ENCODE measurements around the gene GATM. TPM values are rescaled to one million over a fixed set of nuclear protein-coding genes. Genes with fewer than 3 reads are reported as not detected.

The GATM gene
- total RNA-seq, 1 donor from 2014 or later: 15.7 TPM

DNA sequence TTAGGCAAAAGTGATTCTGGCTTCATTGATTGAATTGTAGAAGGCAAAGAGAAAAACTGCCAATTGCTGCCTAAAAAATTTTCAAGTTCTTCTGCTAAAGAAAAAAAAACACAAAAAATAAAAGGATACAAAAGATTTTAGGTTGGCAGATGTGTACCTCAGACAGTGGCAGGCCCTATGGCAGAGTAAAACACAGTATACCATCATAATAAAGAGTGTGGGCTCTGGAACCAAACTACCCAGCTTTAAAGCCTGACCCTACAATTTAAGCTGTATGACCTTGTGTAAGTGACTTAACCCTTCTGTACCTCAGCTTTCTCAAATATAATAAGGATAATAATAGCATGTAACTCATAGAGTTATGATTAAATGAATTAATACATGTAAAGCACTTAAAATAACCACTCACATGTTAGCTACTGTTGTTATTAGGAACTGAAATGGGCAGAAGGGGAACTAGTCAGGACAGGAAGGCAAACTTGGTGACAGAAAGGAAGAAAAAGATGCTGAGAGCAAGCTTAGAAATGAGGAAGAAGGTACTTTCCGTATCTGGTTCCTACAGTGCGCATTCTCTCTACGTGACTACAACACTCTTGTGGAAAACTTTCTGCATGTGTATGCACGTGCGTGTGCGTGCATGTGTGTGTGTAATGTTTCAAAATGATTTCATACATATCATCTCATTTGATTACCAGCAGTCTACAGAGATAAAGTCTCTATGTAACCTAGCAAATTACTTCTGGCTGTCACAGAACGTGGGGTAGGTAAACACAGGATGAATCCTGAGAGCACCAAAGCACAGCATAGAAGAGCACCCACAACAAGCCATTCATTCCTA lies 13.6 kb upstream of the GATM start:
- DNase-seq (no peak), ATAC-seq (ENCODE audit: low read depth) (peak; percentile 93)
- no peaks in the 10 kb centered on the region for H3K27me3 Mint-ChIP-seq
- H3K27ac Mint-ChIP-seq: peak overlapping the region; percentile 80
- peak overlapping the region; percentile 30 for H3K4me3 Mint-ChIP-seq
- no peaks in the 10 kb centered on the region for H3K9me3 Mint-ChIP-seq
- intact Hi-C loops (cut with micrococcal nuclease): loop anchor here (1.0 to 10.0 kb wide), 6 partner anchors 10 to 367 kb away; partner anchors contain the start of genes GATM and SORD
- CTCF ChIA-PET: interaction anchor here (0.7 to 1.8 kb wide), 6 partner anchors 9 to 229 kb away, joined by 3 to 8 read pairs (median 3); a partner anchor contains a TSS
- TF ChIP-seq, protein P1, sequence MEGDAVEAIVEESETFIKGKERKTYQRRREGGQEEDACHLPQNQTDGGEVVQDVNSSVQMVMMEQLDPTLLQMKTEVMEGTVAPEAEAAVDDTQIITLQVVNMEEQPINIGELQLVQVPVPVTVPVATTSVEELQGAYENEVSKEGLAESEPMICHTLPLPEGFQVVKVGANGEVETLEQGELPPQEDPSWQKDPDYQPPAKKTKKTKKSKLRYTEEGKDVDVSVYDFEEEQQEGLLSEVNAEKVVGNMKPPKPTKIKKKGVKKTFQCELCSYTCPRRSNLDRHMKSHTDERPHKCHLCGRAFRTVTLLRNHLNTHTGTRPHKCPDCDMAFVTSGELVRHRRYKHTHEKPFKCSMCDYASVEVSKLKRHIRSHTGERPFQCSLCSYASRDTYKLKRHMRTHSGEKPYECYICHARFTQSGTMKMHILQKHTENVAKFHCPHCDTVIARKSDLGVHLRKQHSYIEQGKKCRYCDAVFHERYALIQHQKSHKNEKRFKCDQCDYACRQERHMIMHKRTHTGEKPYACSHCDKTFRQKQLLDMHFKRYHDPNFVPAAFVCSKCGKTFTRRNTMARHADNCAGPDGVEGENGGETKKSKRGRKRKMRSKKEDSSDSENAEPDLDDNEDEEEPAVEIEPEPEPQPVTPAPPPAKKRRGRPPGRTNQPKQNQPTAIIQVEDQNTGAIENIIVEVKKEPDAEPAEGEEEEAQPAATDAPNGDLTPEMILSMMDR (IDR thresholded peaks at IDR 0.05): no peak
- POLR2A ChIA-PET: interaction anchor here (0.6 to 3.0 kb wide), 14 partner anchors 9 to 1004 kb away, joined by 3 to 45 read pairs (median 4); partner anchors contain the start of gene BLOC1S6
- H3K36me3 Mint-ChIP-seq (ENCODE audit: low read depth): no peaks in the 10 kb centered on the region
- peaks cover 22% of the 10 kb centered on the region for H3K4me1 Mint-ChIP-seq

DNA sequence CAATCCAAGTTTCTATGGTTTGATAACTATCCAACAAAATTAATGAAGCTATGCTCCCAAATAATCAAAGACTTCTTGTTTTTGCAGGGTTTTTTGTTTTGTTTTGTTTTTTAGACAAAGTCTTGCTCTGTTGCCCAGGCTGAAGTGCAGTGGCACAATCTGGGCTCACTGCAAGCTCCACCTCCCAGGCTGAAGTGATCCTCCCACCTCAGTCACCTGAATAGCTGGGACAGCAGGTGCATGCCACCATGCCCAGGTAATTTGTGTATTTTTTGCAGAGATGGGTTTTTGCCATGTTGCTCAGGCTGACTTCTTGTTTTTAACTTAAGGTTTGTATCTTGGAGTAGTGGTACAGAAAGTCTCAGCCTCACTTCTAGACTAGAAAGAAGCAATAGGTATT lies 11.0 kb upstream of the GATM start:
- Mint-ChIP-seq H3K9me3 (no peaks in the 10 kb centered on the region), H3K27me3 (no peaks in the 10 kb centered on the region)
- CTCF ChIA-PET: interaction anchor here (0.8 kb wide), 1 partner anchor 226 kb away, joined by 5 read pairs; no protein-coding TSS in a partner anchor

GRCh38 chr15:45387380-45388007 lies 9.2 kb upstream of the GATM start:
- H3K27me3 Mint-ChIP-seq: no peaks in the 10 kb centered on the region

More for the DNA sequence above, 11.0 kb upstream of the GATM start:
- peaks cover 22% of the 10 kb centered on the region for H3K4me1 Mint-ChIP-seq
- POLR2A ChIA-PET: interaction anchor here (1.3 kb wide), 1 partner anchor 13 kb away, joined by 7 read pairs; a partner anchor contains a TSS
- TF ChIP-seq, protein P1 (IDR thresholded peaks at IDR 0.05): no peak
- DNase-seq (no peak), ATAC-seq (ENCODE audit: low read depth) (no peak)
- intact Hi-C loops (cut with micrococcal nuclease): no loop called here
- H3K27ac Mint-ChIP-seq: no peak overlapping the region
- H3K4me3 Mint-ChIP-seq: no peak overlapping the region
- no peaks in the 10 kb centered on the region for H3K36me3 Mint-ChIP-seq (ENCODE audit: low read depth)

DNA sequence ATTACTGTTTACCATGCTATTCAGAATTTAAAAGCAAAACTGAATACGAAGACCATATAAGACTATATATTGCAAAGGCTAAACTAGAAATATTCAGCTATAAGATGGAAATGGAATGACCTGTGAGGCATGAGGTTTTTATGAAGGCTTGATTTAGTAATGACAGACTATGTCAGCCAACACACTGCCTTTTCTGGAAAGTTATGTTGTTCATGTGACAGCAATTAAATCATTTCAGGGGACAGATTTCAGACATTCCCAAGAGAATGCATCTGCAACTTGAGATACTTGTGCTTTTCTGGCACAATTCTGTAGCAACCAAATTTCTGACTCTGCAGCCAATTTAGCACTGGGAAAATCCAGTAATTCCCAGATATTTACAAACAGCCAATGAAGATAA lies 8.6 kb upstream of the GATM start:
- DNase-seq: no peak
- ATAC-seq (ENCODE audit: low read depth): no peak
- Mint-ChIP-seq H3K36me3 (ENCODE audit: low read depth) (no peaks in the 10 kb centered on the region), H3K27ac (no peak overlapping the region), H3K4me1 (peaks cover 11% of the 10 kb centered on the region), H3K9me3 (no peaks in the 10 kb centered on the region), H3K27me3 (no peaks in the 10 kb centered on the region), H3K4me3 (no peak overlapping the region)
- CTCF ChIA-PET: no interaction called here
- TF ChIP-seq, protein P1 (IDR thresholded peaks at IDR 0.05): no peak
- POLR2A ChIA-PET: interaction anchor here (1.5 kb wide), 1 partner anchor 15 kb away, joined by 3 read pairs; a partner anchor contains a TSS
- intact Hi-C loops (cut with micrococcal nuclease): no loop called here

More at GRCh38 chr15:45387380-45388007, 9.2 kb upstream of the GATM start:
- peaks cover 16% of the 10 kb centered on the region for H3K4me1 Mint-ChIP-seq
- ChIA-PET CTCF (no interaction called here), POLR2A (interaction anchor here (1.5 kb wide), 1 partner anchor 15 kb away, joined by 3 read pairs; a partner anchor contains a TSS)
- no peak for ATAC-seq (ENCODE audit: low read depth)
- intact Hi-C loops (cut with micrococcal nuclease): no loop called here
- H3K9me3 Mint-ChIP-seq: no peaks in the 10 kb centered on the region
- H3K4me3 Mint-ChIP-seq: no peak overlapping the region
- H3K36me3 Mint-ChIP-seq (ENCODE audit: low read depth): no peaks in the 10 kb centered on the region
- H3K27ac Mint-ChIP-seq: no peak overlapping the region
- DNase-seq: no peak
- TF ChIP-seq, protein P1 (IDR thresholded peaks at IDR 0.05): no peak

GRCh38 chr15:45386420-45386819 lies 8.1 kb upstream of the GATM start:
- POLR2A ChIA-PET: interaction anchor here (1.5 kb wide), 1 partner anchor 16 kb away, joined by 3 read pairs; a partner anchor contains a TSS
- Mint-ChIP-seq H3K4me1 (peaks cover 5% of the 10 kb centered on the region), H3K36me3 (ENCODE audit: low read depth) (no peaks in the 10 kb centered on the region), H3K4me3 (no peak overlapping the region), H3K9me3 (no peaks in the 10 kb centered on the region), H3K27ac (no peak overlapping the region), H3K27me3 (no peaks in the 10 kb centered on the region)
- intact Hi-C loops (cut with micrococcal nuclease): no loop called here
- ATAC-seq (ENCODE audit: low read depth) (no peak), DNase-seq (no peak)
- CTCF ChIA-PET: no interaction called here
- TF ChIP-seq, protein P1 (IDR thresholded peaks at IDR 0.05): no peak

Data from activated B cell treated with CpG ODN at 0.5 μM for 24 hours (primary cell).